HEK293T (cell line): ENCODE measurements around the gene SCRN1.

ENCODE experiments used
- FOXA1 ChIP-seq: fragments of 450-650 bp; IDR thresholded peaks from 2 replicates; pipeline ENCODE4 v1.6.1; 2016; ENCODE audit warnings: mild to moderate bottlenecking
- FOXK2 ChIP-seq: fragments of 450-650 bp; IDR thresholded peaks from 2 replicates; pipeline ENCODE4 v1.6.1; 2016; ENCODE audit warnings: mild to moderate bottlenecking
- LEF1 ChIP-seq: fragments of 450-650 bp; IDR thresholded peaks from 2 replicates; pipeline ENCODE4 v1.6.1; 2017; ENCODE audit warnings: mild to moderate bottlenecking, borderline replicate concordance

- TF ChIP-seq FOXK2 (no peak), FOXA1 (no peak), LEF1 (no peak)
Observed at GRCh38 chr7:29969738-29970137, 19.9 kb downstream of the SCRN1 start.
